HepG2 (cell line): Measurements from ENCODE around the gene MYH16. TPM values are rescaled to one million over a fixed set of nuclear protein-coding genes. Genes with fewer than 3 reads are reported as not detected.
A peak's percentile ranks its signal among the peaks of the same experiment; 100 is the strongest.

Experiments used
- ARHGAP35 ChIP-seq: sonication (generic); formaldehyde crosslinking; IDR thresholded peaks from 2 replicates; pipeline ENCODE4 v1.9.0; 2022; ENCODE audit warnings: mild to moderate bottlenecking, inconsistent platforms, moderate library complexity, missing genetic modification reagents, borderline replicate concordance
- CEBPZ ChIP-seq: IDR thresholded peaks from 2 replicates; pipeline ENCODE4 v1.6.1; 2012; ENCODE audit warnings: low read length, improper control_type of control experiment
- E2F2 ChIP-seq: sonication (generic); formaldehyde crosslinking; IDR thresholded peaks from 2 replicates; pipeline ENCODE4 v1.4.0; 2020; ENCODE audit warnings: missing genetic modification reagents, borderline replicate concordance
- GMEB1 ChIP-seq: sonication (generic); formaldehyde crosslinking; IDR thresholded peaks from 2 replicates; pipeline ENCODE4 v1.5.1; 2020; ENCODE audit warnings: missing genetic modification reagents, mild to moderate bottlenecking, borderline replicate concordance
- HMGA1 ChIP-seq: sonication (generic); formaldehyde crosslinking; conservative IDR thresholded peaks from 2 replicates; pipeline ENCODE4 v1.4.0; 2020; ENCODE audit warnings: missing genetic modification reagents
- KDM6A ChIP-seq: IDR thresholded peaks from 2 replicates; pipeline ENCODE4 v1.6.1; 2016; ENCODE audit warnings: low read depth
- KLF16 ChIP-seq, 2 experiments: sonication (generic) in 1 of 2; formaldehyde crosslinking in 1 of 2; IDR thresholded peaks; 2 replicates each; pipeline versions ENCODE4 v1.6.1 to v1.8.0; 2016 to 2023; ENCODE audit warnings: missing genetic modification reagents in 2 of 2, missing compliant biosample characterization in 1 of 2
- MAF1 ChIP-seq: sonication (generic); formaldehyde crosslinking; IDR thresholded peaks from 2 replicates; pipeline ENCODE4 v1.5.0; 2020; ENCODE audit warnings: missing genetic modification reagents, borderline replicate concordance
- MAFG ChIP-seq: sonication (generic); formaldehyde crosslinking; IDR thresholded peaks from 2 replicates; pipeline ENCODE4 v1.5.1; 2020; ENCODE audit warnings: mild to moderate bottlenecking, missing genetic modification reagents
- NKX3-1 ChIP-seq: sonication (generic); formaldehyde crosslinking; IDR thresholded peaks from 2 replicates; pipeline ENCODE4 v1.5.0; 2020; ENCODE audit warnings: missing genetic modification reagents
- SIX4 ChIP-seq: sonication (generic); formaldehyde crosslinking; IDR thresholded peaks from 2 replicates; pipeline ENCODE4 v1.4.0; 2020; ENCODE audit warnings: missing genetic modification reagents
- TEAD2 ChIP-seq: sonication (generic); formaldehyde crosslinking; IDR thresholded peaks from 2 replicates; pipeline ENCODE4 v1.9.0; 2021; ENCODE audit warnings: missing genetic modification reagents
- ZBTB7A ChIP-seq: sonication (generic); formaldehyde crosslinking; IDR thresholded peaks from 2 replicates; pipeline ENCODE4 v1.8.0; 2022; ENCODE audit warnings: mild to moderate bottlenecking, missing genetic modification reagents
- ZFP62 ChIP-seq: sonication (generic); formaldehyde crosslinking; IDR thresholded peaks from 2 replicates; pipeline ENCODE4 v1.4.0; 2020; ENCODE audit warnings: missing genetic modification reagents
- ZKSCAN5 ChIP-seq: sonication (generic); formaldehyde crosslinking; IDR thresholded peaks from 2 replicates; pipeline ENCODE4 v1.5.1; 2020; ENCODE audit warnings: mild to moderate bottlenecking, missing genetic modification reagents
- ZNF12 ChIP-seq: sonication (generic); formaldehyde crosslinking; IDR thresholded peaks from 2 replicates; pipeline ENCODE4 v1.5.0; 2020; ENCODE audit warnings: missing genetic modification reagents
- ZNF256 ChIP-seq: sonication (generic); formaldehyde crosslinking; conservative IDR thresholded peaks from 2 replicates; pipeline ENCODE4 v1.4.0; 2020; ENCODE audit warnings: missing genetic modification reagents
- ZNF264 ChIP-seq: sonication (generic); formaldehyde crosslinking; IDR thresholded peaks from 2 replicates; pipeline ENCODE4 v1.4.0; 2020; ENCODE audit warnings: missing genetic modification reagents
- ZNF350 ChIP-seq: sonication (generic); formaldehyde crosslinking; IDR thresholded peaks from 2 replicates; pipeline ENCODE4 v1.4.0; 2020; ENCODE audit warnings: mild to moderate bottlenecking, low read depth, missing genetic modification reagents, borderline replicate concordance
- polyA plus RNA-seq, 8 experiments: library from polyadenylated mRNA; depleted of rRNA in 3 of 8; stranded (reverse) in 7 of 8; unstranded in 1 of 8; fragments of >200 nt; fragmentation: Illumina TruSeq in 4 of 8; extraction: Trizol in 4 of 8; gene quantifications; 2 replicates each; pipeline versions ENCODE4 v1.2.1 to v1.2.3, GENCODE V29; 2011 to 2016; ENCODE audit warnings: low read depth in 4 of 8, missing spikeins in 1 of 8, mixed read lengths in 1 of 8; ENCODE audit not compliant: insufficient read depth in 1 of 8
- total RNA-seq, 5 experiments: library from RNA; depleted of rRNA; stranded (reverse); fragments of >200 nt; fragmentation: Illumina TruSeq; extraction: Trizol; gene quantifications; 2 replicates each; pipeline ENCODE4 v1.2.3, GENCODE V29; 2016; ENCODE audit warnings: low read depth in 1 of 5

Gene MYH16
- total and polyA plus RNA-seq, 2 of the 13 experiments (the other 11 are each of a cell fraction or from before 2014, with no cell fraction given): 0.05 to 0.15 TPM

- TF ChIP-seq ZKSCAN5 (CRISPR knock-in tag) (no peak), TEAD2 (CRISPR knock-in tag) (peak; percentile 69; the same call in 1 of the 2 replicates), NKX3-1 (CRISPR knock-in tag) (peak; percentile 77), KLF16 (CRISPR knock-in tag; IDR thresholded peaks at IDR 0.05) (peak in 1 of 2 experiments; percentile 89; a peak in 2 of 4 replicates), ZFP62 (CRISPR knock-in tag) (peak; percentile 57; the same call in 1 of the 2 replicates), ZNF264 (peak; percentile 93), ZNF256 (CRISPR knock-in tag) (no peak), ARHGAP35 (CRISPR knock-in tag) (no peak; the same call in 1 of the 2 replicates), KDM6A (CRISPR knock-in tag) (no peak), GMEB1 (peak; percentile 87), ZNF350 (CRISPR knock-in tag) (peak; percentile 43; the same call in 1 of the 2 replicates), MAFG (CRISPR knock-in tag) (no peak), ZNF12 (CRISPR knock-in tag) (no peak), SIX4 (CRISPR knock-in tag) (no peak; the same call in 1 of the 2 replicates), E2F2 (CRISPR knock-in tag) (0 out of 2 replicates have a peak, but pooled peaks have one; percentile 79), CEBPZ (no peak), MAF1 (CRISPR knock-in tag) (peak; percentile 90), ZBTB7A (peak; percentile 27; the same call in 1 of the 2 replicates), HMGA1 (CRISPR knock-in tag) (no peak)
Observed at GRCh38 chr7:99325592-99326407, 53.2 kb downstream of the MYH16 start, which contains the start of gene ARPC1A (continued).
